ENCODE data around the gene MKNK1.

MKNK1 gene

DNA sequence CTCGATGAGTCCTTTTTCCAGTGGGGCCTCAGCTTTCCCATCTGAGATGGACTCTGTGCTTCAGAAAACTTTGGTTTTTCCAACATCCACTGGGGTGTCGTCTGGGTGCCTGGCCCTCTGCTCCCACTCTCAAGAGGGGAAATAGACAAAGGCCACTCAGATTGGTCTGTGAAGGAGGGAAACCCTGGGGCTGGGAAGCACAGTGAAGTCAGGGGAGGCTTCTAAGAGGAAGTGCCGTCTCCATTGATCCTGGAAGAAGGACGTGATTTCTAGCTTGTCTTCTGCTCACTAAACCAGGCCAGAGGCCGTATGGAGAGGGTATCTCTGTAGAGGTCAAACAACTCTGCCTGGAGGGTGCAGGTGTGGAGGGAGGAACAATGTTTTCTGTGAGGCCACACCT is 57.9 kb downstream of the MKNK1 start:
- no peak for DNase-seq
- TF ChIP-seq, protein P1, sequence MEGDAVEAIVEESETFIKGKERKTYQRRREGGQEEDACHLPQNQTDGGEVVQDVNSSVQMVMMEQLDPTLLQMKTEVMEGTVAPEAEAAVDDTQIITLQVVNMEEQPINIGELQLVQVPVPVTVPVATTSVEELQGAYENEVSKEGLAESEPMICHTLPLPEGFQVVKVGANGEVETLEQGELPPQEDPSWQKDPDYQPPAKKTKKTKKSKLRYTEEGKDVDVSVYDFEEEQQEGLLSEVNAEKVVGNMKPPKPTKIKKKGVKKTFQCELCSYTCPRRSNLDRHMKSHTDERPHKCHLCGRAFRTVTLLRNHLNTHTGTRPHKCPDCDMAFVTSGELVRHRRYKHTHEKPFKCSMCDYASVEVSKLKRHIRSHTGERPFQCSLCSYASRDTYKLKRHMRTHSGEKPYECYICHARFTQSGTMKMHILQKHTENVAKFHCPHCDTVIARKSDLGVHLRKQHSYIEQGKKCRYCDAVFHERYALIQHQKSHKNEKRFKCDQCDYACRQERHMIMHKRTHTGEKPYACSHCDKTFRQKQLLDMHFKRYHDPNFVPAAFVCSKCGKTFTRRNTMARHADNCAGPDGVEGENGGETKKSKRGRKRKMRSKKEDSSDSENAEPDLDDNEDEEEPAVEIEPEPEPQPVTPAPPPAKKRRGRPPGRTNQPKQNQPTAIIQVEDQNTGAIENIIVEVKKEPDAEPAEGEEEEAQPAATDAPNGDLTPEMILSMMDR (IDR thresholded peaks at IDR 0.05; ENCODE audit: low read depth, low read length): no peak

DNA sequence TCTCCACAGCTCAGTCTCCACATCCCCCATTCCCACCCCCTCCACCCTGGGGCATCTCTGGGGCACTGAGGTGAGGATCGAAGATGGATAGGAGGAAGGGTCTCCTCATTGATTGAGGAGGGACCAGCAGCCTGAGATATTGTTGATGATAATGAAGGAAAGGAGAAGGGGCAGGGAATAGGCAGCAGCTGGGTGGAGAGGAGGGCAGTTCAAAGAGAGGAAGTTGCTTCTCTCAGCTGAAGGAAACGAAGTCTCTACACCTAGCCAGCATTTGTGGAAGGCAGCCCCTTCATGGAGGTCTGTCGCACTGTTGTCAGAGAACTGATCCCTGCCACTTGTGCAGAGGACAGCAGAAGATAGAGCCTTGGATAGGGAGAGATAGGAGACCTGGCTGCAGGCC is 58.3 kb downstream of the MKNK1 start:
- no peaks in the 10 kb centered on the region for H3K27me3 ChIP-seq
- H3K4me1 ChIP-seq: no peaks in the 10 kb centered on the region
- H3K36me3 ChIP-seq: no peaks in the 10 kb centered on the region
- H3K9me3 ChIP-seq: no peaks in the 10 kb centered on the region
- no peak for DNase-seq
- H3K4me3 ChIP-seq (ENCODE audit: low read depth, low read length): no peak overlapping the region
- TF ChIP-seq, protein P1 (IDR thresholded peaks at IDR 0.05; ENCODE audit: low read depth, low read length): no peak

More for the DNA sequence above, 57.9 kb downstream of the MKNK1 start:
- Histone ChIP-seq H3K4me3 (ENCODE audit: low read depth, low read length) (no peak overlapping the region), H3K4me1 (no peaks in the 10 kb centered on the region), H3K36me3 (no peaks in the 10 kb centered on the region), H3K9me3 (no peaks in the 10 kb centered on the region), H3K27me3 (no peaks in the 10 kb centered on the region)

DNA sequence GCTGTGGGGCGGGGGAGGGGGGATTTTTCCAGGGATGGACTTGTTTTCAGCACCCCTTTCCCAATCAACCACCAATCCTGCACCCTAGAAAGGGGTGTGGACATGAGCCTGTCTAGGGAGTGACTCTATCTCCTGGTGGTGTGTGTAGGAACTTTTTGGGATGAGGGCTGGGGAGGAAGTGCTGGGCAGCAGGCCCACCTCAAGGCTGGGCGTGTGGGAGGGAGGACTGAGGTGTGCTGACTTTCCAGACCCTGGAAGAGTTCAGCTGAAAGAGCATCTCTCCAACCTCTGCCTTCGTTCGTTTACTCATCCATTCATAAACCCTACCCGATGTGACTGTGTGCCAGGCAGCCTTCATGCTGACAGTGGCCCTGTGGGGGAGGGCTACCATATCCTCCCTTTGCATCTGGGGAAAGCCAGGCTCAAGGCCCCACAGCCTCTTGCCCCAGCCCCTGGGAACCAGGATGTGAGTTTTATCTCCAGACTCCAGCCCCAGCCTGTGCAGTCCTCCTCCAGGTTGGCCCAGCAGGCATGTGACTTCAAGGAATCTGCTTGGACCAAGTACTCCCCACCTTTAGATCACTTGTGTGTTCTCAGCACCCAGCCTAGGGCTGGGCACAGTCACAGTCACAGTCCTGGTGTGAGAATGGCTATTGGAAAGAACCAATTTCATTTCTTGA is 59.4 kb downstream of the MKNK1 start:
- TF ChIP-seq, protein P1 (IDR thresholded peaks at IDR 0.05; ENCODE audit: low read depth, low read length): no peak
- no peaks in the 10 kb centered on the region for H3K27me3 ChIP-seq

DNA sequence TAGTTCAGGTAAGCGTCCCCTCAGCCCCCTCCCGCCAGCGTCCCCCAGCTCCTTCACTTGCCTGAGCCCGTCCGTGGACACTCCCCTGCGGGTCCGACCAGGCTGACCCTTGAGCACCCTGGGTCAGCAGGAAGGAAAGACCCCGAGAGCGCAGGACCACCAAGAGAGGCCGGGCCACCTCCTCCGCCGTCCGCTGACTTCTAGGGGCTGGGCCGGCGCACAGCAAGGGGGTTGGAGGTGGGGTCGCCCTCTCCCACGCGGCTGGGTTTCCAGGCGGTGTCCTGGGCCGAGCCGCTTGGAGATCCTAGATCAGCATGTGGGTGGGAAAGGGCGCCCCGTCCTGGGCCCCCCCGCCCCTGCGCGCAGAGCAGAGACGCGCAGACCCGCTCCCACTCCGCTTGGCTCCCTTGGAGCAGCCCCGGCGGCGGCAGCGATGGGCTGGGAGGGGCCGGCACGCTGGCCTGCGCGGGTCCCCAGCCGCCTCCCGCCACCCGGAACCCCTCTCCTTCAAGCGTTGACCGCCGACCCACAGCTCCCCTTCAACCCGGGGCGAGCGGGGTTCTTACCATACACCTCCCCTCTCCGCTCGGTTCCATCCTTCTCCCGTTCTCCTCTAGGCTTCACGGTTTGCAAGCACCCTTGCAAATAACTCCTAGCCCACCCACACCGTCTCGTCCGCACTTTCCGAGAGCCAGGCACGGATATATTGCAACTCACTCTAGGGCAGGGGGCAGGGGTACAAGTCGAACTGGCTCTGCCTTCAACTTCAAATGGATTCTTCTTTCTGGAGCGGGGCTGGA is 60.1 kb downstream of the MKNK1 start:
- H3K27me3 ChIP-seq: no peaks in the 10 kb centered on the region
- DNase-seq: no peak
- no peaks in the 10 kb centered on the region for H3K36me3 ChIP-seq
- H3K4me3 ChIP-seq (ENCODE audit: low read depth, low read length): no peak overlapping the region
- TF ChIP-seq, protein P1 (IDR thresholded peaks at IDR 0.05; ENCODE audit: low read depth, low read length): no peak
- no peaks in the 10 kb centered on the region for H3K9me3 ChIP-seq
- no peaks in the 10 kb centered on the region for H3K4me1 ChIP-seq

More for the DNA sequence above, 59.4 kb downstream of the MKNK1 start:
- Histone ChIP-seq H3K36me3 (no peaks in the 10 kb centered on the region), H3K4me3 (ENCODE audit: low read depth, low read length) (no peak overlapping the region), H3K4me1 (no peaks in the 10 kb centered on the region), H3K9me3 (no peaks in the 10 kb centered on the region)
- no peak for DNase-seq

DNA sequence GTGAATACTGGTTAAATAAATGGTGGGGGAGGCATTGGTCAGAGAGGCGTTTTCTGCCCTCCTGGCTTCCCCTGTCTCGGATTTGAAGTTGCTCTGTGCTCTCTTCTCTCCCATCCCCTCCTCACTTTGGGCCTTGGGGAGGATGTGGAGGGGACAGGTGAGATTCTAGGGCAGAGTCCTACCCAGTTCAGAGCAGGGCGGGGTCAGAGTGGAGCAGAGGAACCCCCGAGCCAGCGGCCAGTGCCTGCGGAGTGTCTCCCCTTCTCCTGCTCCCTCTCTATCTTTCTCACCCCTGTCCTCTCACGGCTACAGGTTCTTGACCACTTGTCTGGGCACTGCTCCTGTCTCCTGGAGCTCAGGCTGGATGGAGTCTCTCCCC is 60.7 kb downstream of the MKNK1 start:
- H3K4me1 ChIP-seq: no peaks in the 10 kb centered on the region
- TF ChIP-seq, protein P1 (IDR thresholded peaks at IDR 0.05; ENCODE audit: low read depth, low read length): no peak
- H3K36me3 ChIP-seq: no peaks in the 10 kb centered on the region
- H3K4me3 ChIP-seq (ENCODE audit: low read depth, low read length): no peak overlapping the region
- no peak for DNase-seq
- H3K27me3 ChIP-seq: no peaks in the 10 kb centered on the region
- no peaks in the 10 kb centered on the region for H3K9me3 ChIP-seq

DNA sequence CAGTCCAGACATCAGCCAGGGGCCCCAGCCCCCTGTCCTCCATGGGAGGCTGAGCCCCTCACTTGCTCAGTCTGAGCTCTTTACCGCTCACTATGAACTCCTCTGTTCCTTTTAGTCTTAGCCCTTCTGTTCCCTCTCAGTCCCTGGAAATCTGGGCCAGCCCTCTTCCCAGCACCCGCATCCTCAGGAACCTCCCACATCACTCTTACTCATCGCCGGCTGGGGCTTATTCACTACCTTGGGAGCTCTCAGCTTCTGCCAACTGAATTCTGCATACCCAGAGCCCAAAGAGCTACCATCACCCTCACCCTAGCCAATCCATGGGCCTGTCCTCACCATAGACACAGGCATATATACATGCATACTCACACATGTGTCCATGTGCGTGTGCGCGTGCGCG is 64.1 kb downstream of the MKNK1 start:
- DNase-seq: no peak
- Histone ChIP-seq H3K4me1 (no peaks in the 10 kb centered on the region), H3K9me3 (no peaks in the 10 kb centered on the region), H3K4me3 (ENCODE audit: low read depth, low read length) (no peak overlapping the region), H3K27me3 (no peaks in the 10 kb centered on the region), H3K36me3 (no peaks in the 10 kb centered on the region)
- TF ChIP-seq, protein P1 (IDR thresholded peaks at IDR 0.05; ENCODE audit: low read depth, low read length): no peak

Measured in BE2C (cell line).